Activated CD8-positive, alpha-beta memory T cell treated with anti-CD3 and anti-CD28 coated beads for 48 hours (primary cell): ENCODE data around the gene MEF2D.

ENCODE experiments used
- DNase-seq, 3 experiments: peaks; one replicate each; pipeline ENCODE4 v3.0.0-alpha.2; 2020; ENCODE audit warnings: low read depth in 2 of 3, low spot score in 2 of 3

The MEF2D gene

DNA sequence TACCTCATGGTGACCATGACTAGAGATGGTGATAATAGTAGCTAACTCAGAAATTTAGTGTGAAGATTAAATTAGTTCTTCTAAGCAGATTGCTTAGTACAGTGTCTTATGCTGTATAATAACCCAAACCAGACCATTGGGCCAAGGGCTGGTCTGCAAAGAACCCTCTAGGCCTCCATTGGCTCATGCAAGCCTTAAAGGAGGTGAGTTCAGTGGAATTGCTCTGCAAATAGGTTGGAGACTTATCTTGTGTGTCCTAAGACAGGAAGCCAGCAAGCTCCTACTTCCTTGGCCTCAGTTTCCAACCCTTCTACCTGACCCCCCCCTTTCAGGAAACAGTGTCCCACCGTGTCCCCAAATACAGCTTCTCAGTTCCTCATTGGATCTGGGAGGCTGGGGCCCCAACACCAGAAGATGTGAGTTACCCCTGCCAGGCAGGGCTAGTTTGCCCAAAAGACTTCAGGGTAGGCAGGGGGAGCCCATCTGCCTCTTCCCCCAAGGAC lies 1.9 kb upstream of the MEF2D start:
- DNase-seq: no peak

DNA sequence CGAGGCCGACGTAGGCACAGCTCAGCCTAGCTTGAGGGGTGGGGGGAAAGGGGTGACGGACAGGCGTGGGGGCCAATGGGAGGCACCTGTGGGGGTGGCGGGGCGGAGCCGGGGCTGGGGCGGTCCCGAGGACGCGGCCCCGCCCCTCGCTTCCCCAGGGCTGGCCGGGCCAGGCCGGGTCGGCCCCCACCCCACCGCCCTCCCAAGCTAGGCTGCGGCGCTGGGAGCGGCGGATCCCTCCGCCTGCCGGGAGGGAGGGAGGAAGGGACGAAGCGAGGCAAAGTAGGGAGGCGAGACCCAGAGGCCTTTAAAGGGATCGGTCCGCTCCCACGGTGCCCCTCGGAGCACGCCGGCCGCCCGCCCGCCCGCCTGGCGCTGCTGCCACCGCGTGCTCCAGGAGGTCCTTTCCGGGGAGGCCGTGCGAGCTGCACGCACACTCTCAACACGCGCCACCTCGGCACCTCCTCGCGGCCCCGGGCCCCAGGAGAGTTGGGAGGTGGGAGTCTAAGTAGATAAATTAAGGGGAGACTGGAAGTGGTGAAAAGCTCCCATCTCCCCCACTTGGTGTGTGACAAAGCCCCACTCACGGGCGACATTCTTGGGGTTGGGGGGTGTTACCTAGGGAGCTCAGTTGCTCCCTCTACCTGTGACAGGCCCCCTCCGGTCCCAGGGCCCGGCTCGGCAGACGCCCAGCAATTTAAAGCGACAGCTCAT lies 375 bp upstream of the MEF2D start:
- DNase-seq: peak; percentile 90 to 91 (median 91)

DNA sequence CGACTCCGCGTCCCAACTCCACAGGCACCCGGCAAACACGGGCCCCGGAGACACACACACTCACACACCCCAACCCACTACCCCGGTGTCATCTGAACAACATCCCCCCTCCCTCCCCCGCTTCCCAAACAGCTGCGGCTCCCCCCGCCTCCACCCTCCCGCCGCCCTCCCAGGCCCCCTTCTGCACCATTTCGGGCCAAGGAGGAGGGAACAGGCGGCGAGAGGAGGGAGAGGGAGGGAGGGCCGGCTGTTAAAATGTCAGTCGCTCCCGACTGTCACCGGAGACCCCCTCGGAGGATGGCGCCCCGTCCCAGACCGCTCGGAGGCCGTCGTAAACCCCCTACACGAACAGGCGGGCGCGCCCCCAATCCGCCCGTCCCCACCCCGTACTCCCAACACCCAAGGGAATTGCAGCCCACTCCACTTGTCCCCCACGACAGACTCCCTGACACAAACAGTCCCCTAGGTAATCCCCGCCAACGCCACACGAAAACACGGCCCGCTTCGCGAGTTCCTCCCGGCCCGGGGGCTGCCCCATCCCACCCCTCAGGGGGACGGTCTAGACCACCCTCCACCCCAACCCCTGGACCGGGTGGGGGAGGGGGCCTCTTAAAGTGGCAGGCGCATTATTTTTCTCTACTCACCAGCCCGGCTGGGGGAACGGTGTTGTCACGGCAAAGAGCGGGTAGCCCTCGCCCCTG lies 583 bp downstream of the MEF2D start:
- no peak for DNase-seq

DNA sequence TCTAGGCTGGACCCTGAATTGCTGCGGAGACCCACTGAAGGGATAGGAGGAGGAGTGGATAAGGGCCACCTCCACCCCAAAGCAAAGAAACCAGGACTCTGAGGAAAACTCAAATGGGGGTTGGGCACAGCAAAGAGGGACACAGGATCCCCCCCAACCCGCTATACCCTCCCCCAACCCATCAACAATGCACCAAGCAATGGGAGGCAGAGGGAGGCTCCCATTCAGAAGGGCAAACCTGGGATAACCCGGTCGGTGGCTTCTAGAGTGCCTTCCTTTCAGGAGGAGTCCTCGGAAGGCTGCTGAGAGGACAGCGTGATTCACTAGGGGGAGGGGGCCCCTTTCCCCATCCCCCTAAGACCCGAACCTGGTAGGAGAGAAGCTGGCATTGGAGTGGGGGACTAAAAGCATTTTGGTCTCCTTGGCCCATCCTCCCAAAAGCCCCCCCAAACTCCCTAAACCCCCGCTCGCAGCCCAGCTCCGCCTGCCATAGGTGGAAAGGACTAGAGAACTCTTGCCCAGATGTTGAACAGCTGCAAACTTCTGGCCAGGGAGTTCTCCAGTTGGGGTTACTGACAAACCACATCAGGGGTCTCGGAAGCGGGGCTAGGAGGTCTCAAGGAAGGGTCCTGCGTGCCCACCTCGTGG lies 1.3 kb downstream of the MEF2D start:
- no peak for DNase-seq

DNA sequence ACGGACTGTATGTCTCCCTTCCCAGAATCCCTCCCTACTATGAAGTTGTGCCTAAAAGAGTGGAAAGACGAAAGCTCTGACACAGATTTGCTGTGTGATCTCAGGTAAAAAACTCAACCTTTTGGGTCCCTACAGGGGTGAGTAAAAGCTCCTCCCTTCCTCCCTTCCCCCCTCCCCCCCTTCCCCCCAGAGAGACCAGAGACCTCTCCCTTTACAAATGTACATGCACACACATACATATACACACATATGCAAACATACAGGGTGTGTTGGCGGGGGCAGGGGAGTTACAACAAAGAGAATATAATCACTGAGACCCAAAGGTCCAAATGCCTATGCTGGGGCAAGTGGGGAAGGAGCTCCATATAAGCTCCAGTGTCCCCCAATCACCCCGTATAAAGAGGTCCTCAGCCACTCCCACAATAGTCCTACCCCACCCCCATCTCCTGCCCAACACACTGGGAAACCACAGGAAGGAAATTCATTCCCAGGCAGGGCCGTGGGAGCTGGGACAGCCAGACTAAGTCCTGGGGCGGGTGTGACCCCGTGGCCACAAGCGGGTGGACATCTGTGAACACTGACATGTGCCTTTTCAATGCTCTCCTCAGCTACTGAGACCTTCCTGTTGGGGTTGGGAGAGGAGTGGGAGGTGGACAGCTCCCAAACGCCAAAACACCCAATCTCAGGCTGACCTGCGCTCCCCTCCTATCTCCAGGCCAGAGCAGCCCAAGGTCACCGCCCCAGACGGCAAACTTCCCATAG lies 2.0 kb downstream of the MEF2D start:
- no peak for DNase-seq

DNA sequence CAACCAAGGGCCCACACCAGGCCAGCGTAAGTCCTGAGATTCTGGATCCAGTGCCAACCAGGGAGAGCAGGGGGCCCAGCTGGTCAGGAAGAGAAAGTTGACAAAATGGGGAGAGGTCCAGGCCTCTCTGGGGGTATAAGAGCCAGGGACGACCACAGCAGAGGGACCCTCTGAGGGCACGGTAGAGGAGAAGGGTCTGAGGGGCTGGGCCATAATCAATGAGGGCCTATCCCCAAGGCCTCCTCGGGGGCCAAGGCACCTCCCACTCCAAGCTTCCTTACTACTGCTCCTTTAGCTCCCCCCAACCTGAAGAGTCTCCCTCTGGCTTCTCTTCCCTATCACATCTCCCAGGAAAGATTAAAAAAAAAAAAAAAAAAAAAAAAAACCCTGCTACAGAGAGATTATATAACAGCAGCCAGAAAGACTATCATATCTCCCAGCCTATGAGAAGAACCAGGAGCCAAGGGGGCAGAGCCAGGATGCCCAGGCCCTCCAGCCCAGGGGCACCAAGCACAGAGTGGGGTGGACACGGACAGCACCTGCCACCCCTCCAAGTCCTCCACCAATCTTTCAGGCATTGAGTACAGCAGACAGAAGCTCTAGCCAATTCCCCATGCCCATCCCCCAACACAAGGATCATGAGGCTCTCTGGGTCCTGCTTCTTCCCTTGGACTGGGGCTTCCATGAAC lies 2.7 kb downstream of the MEF2D start:
- DNase-seq: no peak

DNA sequence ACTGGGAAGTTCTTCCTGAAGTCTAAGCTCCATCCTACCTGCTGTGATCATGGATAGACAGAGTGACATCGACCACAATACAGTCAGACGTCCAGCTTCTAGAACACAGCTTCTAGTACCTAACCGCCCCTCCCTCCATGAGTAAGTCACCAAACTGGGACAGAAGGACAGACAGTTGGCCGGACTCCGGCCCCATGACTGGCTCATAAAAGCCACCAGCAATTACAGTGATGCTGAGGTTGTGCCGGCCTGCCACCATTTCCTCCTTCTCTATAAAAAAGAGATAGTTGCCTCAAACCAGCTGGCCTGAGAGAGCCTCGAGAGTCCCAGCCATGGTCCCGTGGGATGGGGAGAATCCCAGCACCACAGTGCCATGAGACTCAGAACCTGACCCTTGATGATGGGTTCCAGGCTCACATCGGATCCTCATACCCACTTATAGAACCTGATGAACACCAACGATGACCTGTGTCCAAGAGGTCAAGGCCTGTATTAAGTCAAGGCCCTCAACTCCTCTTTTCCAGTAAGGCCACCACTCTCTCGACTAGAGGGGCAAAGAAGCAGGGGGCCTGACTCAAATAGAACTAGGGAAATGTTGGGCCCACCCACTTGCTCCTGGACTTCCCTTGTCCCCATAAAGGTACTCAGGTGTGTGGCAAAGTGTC lies 3.4 kb downstream of the MEF2D start:
- DNase-seq: no peak

DNA sequence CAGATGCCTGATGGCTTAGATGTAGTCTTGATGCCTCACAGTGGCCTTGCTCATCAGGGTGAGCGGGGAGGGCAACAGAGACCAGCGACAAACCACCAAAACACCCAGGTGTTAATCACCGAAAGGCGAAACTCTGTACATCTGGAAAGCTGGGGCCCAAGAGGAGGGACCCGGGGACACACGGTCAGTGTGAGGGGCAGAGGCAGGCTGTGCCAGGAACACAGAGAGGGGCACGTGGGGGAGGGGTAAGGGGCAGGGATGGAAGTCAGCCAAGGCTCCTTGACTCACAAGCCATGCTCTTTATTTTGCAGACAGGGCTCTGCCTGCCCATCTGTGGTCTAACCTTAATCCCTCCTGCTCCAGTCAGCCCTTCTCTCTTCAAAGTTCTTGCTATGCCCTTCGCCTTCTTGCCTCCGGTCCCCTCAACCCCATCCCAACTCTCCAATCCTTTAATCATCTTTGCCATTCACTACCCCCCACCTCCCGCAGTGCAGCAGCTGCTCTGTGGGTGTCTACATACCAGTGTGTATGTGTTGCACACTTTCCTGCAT lies 4.3 kb downstream of the MEF2D start:
- DNase-seq: no peak

DNA sequence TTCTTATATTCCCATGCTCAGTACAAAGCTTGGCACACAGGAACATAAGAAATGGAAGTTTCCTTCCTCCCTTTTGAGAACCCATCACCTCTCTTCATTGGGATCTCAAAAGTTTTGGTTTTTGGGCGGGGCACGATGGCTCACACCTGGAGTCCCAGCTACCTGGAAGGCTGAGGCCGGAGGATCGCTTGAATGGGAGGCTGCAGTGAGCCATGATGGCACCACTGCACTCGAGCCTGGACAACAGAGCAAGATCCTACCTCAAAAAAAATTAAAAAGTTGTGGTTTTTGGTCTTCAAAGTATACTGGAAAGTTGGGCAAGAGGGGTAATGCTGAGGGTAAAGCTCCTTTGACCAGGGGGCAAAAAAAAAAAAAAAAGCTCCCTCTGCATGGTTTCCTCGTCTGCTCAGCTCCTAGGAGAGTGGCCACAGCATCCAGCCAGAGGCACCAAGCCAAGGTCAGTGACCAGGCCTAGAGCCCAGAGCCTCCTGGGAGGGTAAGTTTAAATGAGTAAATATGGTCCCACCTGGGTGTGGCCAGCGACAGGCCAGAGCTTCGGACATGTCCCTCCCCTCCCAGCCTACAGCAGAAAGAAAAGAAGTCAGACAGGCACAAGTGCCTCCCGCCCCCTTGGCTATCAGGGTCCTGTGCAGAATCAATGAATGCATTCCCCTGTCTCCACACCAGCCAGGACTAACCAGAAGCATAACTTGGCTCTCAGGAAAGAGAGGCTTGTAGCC lies 5.0 kb downstream of the MEF2D start:
- no peak for DNase-seq

DNA sequence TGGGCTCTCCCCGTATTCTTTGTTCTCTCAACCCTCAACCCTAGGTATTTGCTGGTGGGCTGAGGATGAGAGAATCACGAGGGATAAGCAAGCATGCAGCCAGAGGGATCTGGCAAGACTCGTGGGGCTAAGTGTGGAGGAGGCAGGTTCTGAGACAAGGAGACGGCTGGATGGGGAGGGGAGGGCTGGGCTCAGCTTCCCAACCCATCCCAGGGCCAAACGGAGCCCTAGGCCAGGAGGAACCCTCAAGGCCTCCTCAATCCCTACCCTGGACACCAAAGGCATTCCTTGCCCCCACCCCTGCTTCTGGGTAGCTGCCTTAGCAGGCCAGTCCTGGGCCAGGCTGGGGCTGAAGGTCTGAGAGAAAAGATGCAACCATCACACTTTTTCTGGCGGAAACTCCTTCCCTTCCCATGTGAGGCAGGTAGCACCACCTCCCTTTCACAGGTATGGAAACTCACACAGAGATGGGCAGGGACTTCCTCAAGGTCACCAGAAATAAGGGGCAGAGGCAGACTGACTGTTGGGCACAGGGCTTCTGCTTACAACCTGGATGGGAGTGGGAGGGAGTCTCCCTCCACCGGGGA lies 6.2 kb downstream of the MEF2D start:
- DNase-seq: no peak

DNA sequence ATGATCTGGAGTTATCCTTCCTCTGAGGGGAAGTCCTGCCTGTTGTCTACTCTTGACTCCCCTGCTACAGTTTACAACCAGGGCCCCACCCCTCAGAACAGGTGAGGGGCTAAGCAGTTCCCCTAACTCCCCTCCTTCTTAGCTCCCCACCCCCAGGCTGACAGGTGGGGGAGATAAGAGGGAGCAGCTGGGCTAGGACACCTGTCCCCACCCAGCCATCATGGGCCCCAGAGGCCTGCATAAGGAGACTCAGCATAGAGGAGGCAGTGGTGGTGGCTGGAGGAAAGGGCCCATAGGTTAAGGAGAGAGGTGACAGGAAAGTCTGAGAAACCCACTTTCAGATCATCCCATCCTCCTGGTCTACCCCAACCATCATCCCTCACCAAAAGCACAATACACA lies 6.8 kb downstream of the MEF2D start:
- no peak for DNase-seq

DNA sequence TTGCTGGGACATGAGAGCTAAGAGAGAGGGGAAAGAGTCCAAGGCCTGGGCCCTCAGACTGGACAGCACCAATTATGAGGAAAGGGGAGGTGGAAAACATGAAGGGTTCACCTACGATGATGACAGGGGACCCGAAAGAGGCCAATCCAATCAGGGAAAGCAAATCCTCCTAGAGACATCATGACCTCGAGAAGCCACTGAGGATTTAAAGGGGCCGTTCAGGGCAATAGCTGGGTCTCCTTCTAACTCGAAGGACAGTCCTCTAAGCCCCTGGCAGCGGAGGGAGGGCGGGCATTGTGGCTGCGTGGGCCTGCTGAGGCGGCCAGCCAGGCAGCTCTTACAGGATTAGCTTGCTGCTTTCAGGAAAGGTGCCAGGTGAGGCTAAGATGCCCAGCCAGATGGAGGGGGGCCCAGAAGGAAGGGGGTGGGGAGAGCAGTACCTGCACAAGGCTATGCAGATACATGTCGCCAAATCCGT lies 7.4 kb downstream of the MEF2D start:
- no peak for DNase-seq

DNA sequence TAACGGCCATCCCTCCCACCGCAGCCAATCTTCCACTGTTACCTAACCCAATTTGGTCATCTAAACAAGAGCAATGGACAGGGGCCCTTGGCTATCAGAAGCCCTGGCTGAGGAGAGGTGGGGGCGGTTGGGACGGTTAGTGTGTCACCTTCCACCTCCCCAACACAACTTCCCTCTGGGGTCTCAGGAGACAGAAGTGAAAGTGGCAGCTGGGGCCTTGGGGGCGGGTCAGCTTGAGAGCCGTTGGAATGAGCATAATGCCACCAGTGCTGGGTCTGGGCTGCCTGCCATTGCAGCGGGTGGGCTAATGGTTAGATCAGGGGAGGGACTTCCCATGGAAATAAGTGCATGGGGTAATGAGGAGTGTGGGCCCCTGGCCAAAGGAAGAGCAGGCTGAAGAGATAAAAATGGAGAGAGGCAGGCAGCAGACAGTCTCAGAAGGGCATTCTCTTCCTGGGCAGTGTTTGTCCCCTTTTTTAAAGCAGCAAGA lies 7.9 kb downstream of the MEF2D start:
- no peak for DNase-seq

DNA sequence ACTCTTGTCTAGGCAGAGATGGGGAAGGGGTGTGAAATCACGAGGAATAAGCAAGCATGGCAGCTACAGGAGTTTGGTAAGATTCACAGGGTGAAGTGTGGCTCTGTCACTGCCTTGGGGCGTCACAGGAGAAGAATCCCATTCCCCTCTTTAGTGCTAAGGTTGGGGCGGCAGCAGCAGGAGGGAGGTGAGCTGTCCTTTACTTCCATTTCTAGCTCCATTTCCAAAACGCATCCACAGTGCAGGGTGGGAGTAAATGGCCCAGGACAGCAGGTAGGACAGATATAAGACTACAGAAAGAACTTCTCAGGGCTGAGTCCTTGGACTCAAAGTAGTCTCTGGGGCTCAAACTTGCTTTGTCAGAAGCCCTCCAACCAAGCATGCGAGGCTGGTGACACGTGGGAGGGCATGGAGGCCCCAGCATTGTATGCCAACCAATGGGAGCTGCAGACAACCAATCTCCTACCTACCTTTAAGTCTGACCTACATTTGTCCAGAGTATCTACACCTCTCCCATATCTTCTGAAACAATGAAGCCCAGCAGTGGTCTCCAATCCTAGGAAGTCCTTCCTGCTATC lies 8.5 kb downstream of the MEF2D start:
- DNase-seq: no peak

DNA sequence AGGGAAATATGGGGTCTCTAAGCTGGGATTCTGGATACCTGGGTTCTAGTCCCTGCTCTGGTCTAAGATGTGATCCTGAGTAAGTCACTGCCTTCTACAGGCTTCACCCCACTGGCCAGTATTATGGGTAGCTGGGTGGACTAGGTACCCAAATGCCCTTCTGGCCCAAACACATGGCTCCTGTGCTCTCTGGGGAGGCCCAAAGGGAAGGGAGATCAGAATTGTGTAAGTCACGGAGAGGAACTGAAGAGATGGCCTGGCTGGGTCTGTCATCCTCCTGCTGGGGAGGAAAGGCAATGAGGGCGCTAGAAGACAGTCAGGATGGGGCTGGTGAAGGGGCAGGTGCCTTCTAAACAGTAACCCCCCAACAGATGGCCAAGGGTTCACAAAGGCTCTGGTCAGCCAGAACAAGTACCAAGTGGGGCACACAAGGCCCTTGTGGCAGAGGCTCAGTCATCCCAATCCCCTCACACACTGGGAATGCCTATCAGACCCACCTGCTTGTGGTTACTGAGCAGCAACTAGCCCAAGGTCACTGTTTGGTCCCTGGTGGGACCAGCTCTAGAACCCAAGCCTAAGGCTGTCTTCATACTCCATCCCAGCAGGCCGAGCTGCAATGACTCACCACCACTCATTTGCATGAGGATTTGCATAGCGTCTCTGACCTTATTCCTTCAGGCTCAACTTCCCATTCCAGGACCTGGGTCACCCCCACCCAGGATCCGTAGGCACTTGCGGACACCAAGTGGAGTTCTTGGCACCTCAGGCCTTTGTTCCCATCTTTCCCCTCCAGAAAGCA lies 9.2 kb downstream of the MEF2D start:
- no peak for DNase-seq

DNA sequence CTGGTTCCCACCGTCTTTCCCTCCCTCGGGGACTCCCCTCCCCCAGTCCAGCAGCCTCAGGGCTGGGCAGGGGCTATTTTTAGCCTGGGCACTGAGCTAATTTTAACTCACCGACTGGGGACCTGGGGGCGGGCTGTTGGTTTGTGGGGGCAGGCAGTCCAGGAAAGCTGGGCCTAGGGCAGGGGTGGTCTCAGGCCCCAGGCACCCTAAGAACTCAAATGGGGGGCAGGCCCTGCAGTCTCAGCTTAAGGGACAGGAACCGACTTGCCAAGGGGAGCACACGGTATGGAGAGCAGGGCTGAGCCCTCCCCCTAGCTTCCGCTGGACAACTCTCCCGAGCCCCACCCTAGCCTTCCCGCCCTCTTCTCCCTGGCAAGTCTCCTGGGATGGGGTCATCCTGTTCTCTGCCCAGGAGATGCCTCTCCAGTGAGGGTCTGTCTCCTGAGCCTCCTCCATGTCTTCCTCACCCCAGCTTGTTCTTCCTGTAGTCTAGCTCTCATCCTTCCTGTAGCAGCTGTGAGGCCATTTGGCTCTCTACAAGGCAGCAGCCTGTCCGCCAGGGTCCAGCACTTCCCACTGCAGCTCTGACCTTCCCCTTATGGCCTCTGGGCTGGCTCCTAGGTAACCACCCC lies 10.1 kb downstream of the MEF2D start:
- DNase-seq: no peak

DNA sequence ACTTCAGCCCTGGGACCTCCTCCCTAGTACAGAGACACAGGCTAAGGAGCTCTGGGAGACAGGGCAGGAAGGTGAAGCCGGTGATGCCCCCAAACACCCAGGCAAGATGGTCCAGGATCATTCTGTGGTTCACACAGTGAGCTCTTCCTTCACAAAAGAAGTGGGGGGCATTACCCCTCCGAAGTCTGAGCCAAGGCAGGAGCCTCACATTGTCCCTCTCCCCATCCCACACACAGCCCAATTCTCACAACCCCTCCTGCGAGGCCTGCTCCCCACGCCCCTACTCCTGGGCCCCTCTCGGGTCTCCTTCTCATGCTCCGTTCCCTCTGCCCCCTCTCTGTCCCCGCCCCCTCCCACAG lies 10.7 kb downstream of the MEF2D start:
- no peak for DNase-seq
